ENCODE results near the gene AR. TPM values are rescaled to one million over a fixed set of nuclear protein-coding genes. Genes with fewer than 3 reads are reported as not detected.

AR gene
- total RNA-seq, 8 experiments from 2014 or later, result 0.56 to 24.4 (median 1.9) TPM

GRCh38 chrX:67545036-67545821 lies 1.4 kb downstream of the AR start:
- in situ Hi-C loops (cut with MboI; ENCODE audit: low pct_unique_long_range_greater_than_20kb in 2 of 9, low sequenced_read_pairs in 9 of 9, unreplicated experiment in 9 of 9), result no loop called here
- H3K4me3 ChIP-seq, result peak overlapping the region; percentile 47 to 76 (median 59)
- WGBS, 10 experiments, result 0 to 24% (median 0%) methylated on average over 1 to 5 of the region's 35 CpGs; no CpG with 5 or more reads in 7 of the 10 experiments
- ATAC-seq (replicated peaks in 6 of 8), result peak in 7 of 8 experiments; percentile 6 to 56 (median 45)
- H3K27ac ChIP-seq, result peak overlapping the region in 1 of 2 donors; percentile 28
- peaks cover 3 to 8% of the 10 kb centered on the region in 2 donors for H3K4me1 ChIP-seq (replicated peaks in 1 of 2)

GRCh38 chrX:67545893-67546495 lies 2.2 kb downstream of the AR start:
- Histone ChIP-seq H3K27ac (peak overlapping the region in 1 of 2 donors; percentile 28), H3K4me3 (peak overlapping the region; percentile 47 to 76 (median 59)), H3K4me1 (replicated peaks in 1 of 2) (peaks cover 3 to 8% of the 10 kb centered on the region in 2 donors)
- peak; percentile 34 to 60 (median 44) for ATAC-seq (replicated peaks in 6 of 8)
- in situ Hi-C loops (cut with MboI; ENCODE audit: low pct_unique_long_range_greater_than_20kb in 2 of 9, low sequenced_read_pairs in 9 of 9, unreplicated experiment in 9 of 9), result no loop called here
- WGBS, 10 experiments, result 30% methylated on average over 2 of the region's 41 CpGs; no CpG with 5 or more reads in 9 of the 10 experiments

- peak in 2 of 8 experiments; percentile 1 to 6 for ATAC-seq (replicated peaks in 6 of 8)
- H3K4me3 ChIP-seq, result peak overlapping the region; percentile 47 to 76 (median 59)
- H3K27ac ChIP-seq, result peak overlapping the region in 1 of 2 donors; percentile 51
- H3K4me1 ChIP-seq (replicated peaks in 1 of 2), result peaks cover 3 to 8% of the 10 kb centered on the region in 2 donors
- WGBS, 10 experiments, result 0 to 8% (median 0%) methylated on average over 1 to 10 of the region's 44 CpGs; no CpG with 5 or more reads in 4 of the 10 experiments
- in situ Hi-C loops (cut with MboI; ENCODE audit: low pct_unique_long_range_greater_than_20kb in 2 of 9, low sequenced_read_pairs in 9 of 9, unreplicated experiment in 9 of 9), result no loop called here
Measured at GRCh38 chrX:67546496-67547423, 2.9 kb downstream of the AR start.

- in situ Hi-C loops (cut with MboI; ENCODE audit: low pct_unique_long_range_greater_than_20kb in 2 of 9, low sequenced_read_pairs in 9 of 9, unreplicated experiment in 9 of 9), result no loop called here
- H3K4me3 ChIP-seq, result no peak overlapping the region
- peak in 3 of 8 experiments; percentile 38 to 66 (median 42) for ATAC-seq (replicated peaks in 6 of 8)
- H3K4me1 ChIP-seq (replicated peaks in 1 of 2), result no peaks in the 10 kb centered on the region
- H3K27ac ChIP-seq, result no peak overlapping the region
- WGBS, 10 experiments, result 0 to 35% (median 21%) methylated on average over 1 to 7 of the region's 7 CpGs; no CpG with 5 or more reads in 4 of the 10 experiments
Measured at GRCh38 chrX:67555578-67556203, 11.9 kb downstream of the AR start.

- no peaks in the 10 kb centered on the region for H3K4me1 ChIP-seq (replicated peaks in 1 of 2)
- ATAC-seq (replicated peaks in 6 of 8), result no peak
- no peak overlapping the region for H3K4me3 ChIP-seq
- WGBS, 10 experiments, result 43 to 100% methylated on average over 1 of the region's 1 CpG; no CpG with 5 or more reads in 8 of the 10 experiments
- no peak overlapping the region for H3K27ac ChIP-seq
- in situ Hi-C loops (cut with MboI; ENCODE audit: low pct_unique_long_range_greater_than_20kb in 2 of 9, low sequenced_read_pairs in 9 of 9, unreplicated experiment in 9 of 9), result no loop called here
Measured at GRCh38 chrX:67558267-67558666, 14.4 kb downstream of the AR start.

- in situ Hi-C loops (cut with MboI; ENCODE audit: low pct_unique_long_range_greater_than_20kb in 2 of 9, low sequenced_read_pairs in 9 of 9, unreplicated experiment in 9 of 9), result no loop called here
- ATAC-seq (replicated peaks in 6 of 8), result no peak
- H3K4me1 ChIP-seq (replicated peaks in 1 of 2), result peaks cover 4 to 11% of the 10 kb centered on the region in 2 donors
- no peak overlapping the region for H3K4me3 ChIP-seq
- 52% methylated on average over 3 of the region's 7 CpGs; no CpG with 5 or more reads in 9 of the 10 experiments for WGBS, 10 experiments
- H3K27ac ChIP-seq, result no peak overlapping the region
Measured at GRCh38 chrX:67563469-67564448, 19.9 kb downstream of the AR start.

GRCh38 chrX:67564475-67564874 lies 20.7 kb downstream of the AR start:
- H3K27ac ChIP-seq, result no peak overlapping the region
- H3K4me3 ChIP-seq, result no peak overlapping the region
- WGBS, 10 experiments, result 67% methylated on average over 1 of the region's 1 CpG; no CpG with 5 or more reads in 9 of the 10 experiments
- H3K4me1 ChIP-seq (replicated peaks in 1 of 2), result peaks cover 5 to 12% of the 10 kb centered on the region in 2 donors
- no peak for ATAC-seq (replicated peaks in 6 of 8)
- in situ Hi-C loops (cut with MboI; ENCODE audit: low pct_unique_long_range_greater_than_20kb in 2 of 9, low sequenced_read_pairs in 9 of 9, unreplicated experiment in 9 of 9), result no loop called here

- peak in 6 of 8 experiments; percentile 51 to 87 (median 58) for ATAC-seq (replicated peaks in 6 of 8)
- no peak overlapping the region for H3K4me3 ChIP-seq
- WGBS, 10 experiments, result 31 to 40% methylated on average over 1 to 2 of the region's 5 CpGs; no CpG with 5 or more reads in 8 of the 10 experiments
- in situ Hi-C loops (cut with MboI; ENCODE audit: low pct_unique_long_range_greater_than_20kb in 2 of 9, low sequenced_read_pairs in 9 of 9, unreplicated experiment in 9 of 9), result no loop called here
- no peak overlapping the region for H3K27ac ChIP-seq
- H3K4me1 ChIP-seq (replicated peaks in 1 of 2), result peaks cover 5 to 12% of the 10 kb centered on the region in 2 donors
Measured at GRCh38 chrX:67568769-67569168, 24.9 kb downstream of the AR start.

- in situ Hi-C loops (cut with MboI; ENCODE audit: low pct_unique_long_range_greater_than_20kb in 2 of 9, low sequenced_read_pairs in 9 of 9, unreplicated experiment in 9 of 9), result no loop called here
Measured at GRCh38 chrX:67570839-67571238, 27.0 kb downstream of the AR start.

GRCh38 chrX:67574696-67575095 lies 30.9 kb downstream of the AR start:
- ATAC-seq (replicated peaks in 6 of 8), result no peak
- in situ Hi-C loops (cut with MboI; ENCODE audit: low pct_unique_long_range_greater_than_20kb in 2 of 9, low sequenced_read_pairs in 9 of 9, unreplicated experiment in 9 of 9), result no loop called here
- Histone ChIP-seq H3K27ac (no peak overlapping the region), H3K4me3 (no peak overlapping the region), H3K4me1 (replicated peaks in 1 of 2) (no peaks in the 10 kb centered on the region)
- 20 to 50% methylated on average over 1 of the region's 2 CpGs; no CpG with 5 or more reads in 8 of the 10 experiments for WGBS, 10 experiments

More at GRCh38 chrX:67570839-67571238, 27.0 kb downstream of the AR start:
- no peak overlapping the region for H3K4me3 ChIP-seq
- peaks cover 5 to 12% of the 10 kb centered on the region in 2 donors for H3K4me1 ChIP-seq (replicated peaks in 1 of 2)
- ATAC-seq (replicated peaks in 6 of 8), result peak in 1 of 8 experiments; percentile 26
- H3K27ac ChIP-seq, result no peak overlapping the region

- WGBS, 10 experiments, result 15 to 83% (median 67%) methylated on average over 1 to 4 of the region's 4 CpGs; no CpG with 5 or more reads in 5 of the 10 experiments
Measured at GRCh38 chrX:67582436-67582835, 38.6 kb downstream of the AR start.

More at GRCh38 chrX:67582436-67582835, 38.6 kb downstream of the AR start:
- no peak overlapping the region for H3K27ac ChIP-seq
- in situ Hi-C loops (cut with MboI; ENCODE audit: low pct_unique_long_range_greater_than_20kb in 2 of 9, low sequenced_read_pairs in 9 of 9, unreplicated experiment in 9 of 9), result no loop called here
- no peak for ATAC-seq (replicated peaks in 6 of 8)
- H3K4me1 ChIP-seq (replicated peaks in 1 of 2), result no peaks in the 10 kb centered on the region
- no peak overlapping the region for H3K4me3 ChIP-seq

All from motor neuron (in vitro differentiated cells).